Prostate gland (tissue), 2 donors: ENCODE measurements around the gene ACBD3.

ENCODE experiments used
- POLR2A ChIP-seq: fragments of 450-650 bp; IDR thresholded peaks from one replicate; pipeline ENCODE4 v1.6.1; 2016; ENCODE audit warnings: antibody characterized with exemption, mild to moderate bottlenecking
- TF ChIP-seq, protein P1 (sequence below), 4 experiments: fragments of 200-600 bp in 2 of 4; fragments of 450-650 bp in 2 of 4; sonication (generic) in 2 of 4; IDR thresholded peaks; 1 replicate in 3 of 4; 2 replicates in 1 of 4; pipeline ENCODE4 v1.5.1; 2016 to 2019; ENCODE audit warnings: antibody characterized with exemption in 4 of 4, mild to moderate bottlenecking in 2 of 4, moderate library complexity in 2 of 4

DNA sequence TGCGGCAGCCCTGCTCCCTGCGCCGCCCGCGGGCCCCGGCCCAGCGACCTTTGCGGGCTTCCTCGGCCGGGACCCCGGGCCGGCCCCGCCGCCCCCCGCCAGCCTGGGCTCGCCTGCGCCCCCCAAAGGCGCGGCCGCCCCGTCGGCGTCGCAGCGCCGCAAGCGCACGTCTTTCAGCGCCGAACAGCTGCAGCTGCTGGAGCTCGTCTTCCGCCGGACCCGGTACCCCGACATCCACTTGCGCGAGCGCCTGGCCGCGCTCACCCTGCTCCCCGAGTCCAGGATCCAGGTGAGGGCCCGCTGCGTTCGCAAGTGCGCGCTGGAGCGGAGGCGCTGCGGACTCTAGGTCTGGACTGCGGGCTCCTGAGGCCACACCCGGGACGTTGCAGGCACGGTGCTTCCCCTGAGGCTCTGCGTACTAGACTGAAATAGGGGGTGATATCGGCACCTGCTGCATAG lies 37.3 kb upstream of the ACBD3 start:
- TF ChIP-seq POLR2A = no peak
- TF ChIP-seq, protein P1, sequence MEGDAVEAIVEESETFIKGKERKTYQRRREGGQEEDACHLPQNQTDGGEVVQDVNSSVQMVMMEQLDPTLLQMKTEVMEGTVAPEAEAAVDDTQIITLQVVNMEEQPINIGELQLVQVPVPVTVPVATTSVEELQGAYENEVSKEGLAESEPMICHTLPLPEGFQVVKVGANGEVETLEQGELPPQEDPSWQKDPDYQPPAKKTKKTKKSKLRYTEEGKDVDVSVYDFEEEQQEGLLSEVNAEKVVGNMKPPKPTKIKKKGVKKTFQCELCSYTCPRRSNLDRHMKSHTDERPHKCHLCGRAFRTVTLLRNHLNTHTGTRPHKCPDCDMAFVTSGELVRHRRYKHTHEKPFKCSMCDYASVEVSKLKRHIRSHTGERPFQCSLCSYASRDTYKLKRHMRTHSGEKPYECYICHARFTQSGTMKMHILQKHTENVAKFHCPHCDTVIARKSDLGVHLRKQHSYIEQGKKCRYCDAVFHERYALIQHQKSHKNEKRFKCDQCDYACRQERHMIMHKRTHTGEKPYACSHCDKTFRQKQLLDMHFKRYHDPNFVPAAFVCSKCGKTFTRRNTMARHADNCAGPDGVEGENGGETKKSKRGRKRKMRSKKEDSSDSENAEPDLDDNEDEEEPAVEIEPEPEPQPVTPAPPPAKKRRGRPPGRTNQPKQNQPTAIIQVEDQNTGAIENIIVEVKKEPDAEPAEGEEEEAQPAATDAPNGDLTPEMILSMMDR (IDR thresholded peaks at IDR 0.05) = no peak
